ENCODE measurements around the gene FRMD3.

FRMD3 gene

GRCh38 chr9:83432877-83433550 is 105.2 kb downstream of the FRMD3 start:
- no peak for DNase-seq (ENCODE audit: low spot score)

- DNase-seq (ENCODE audit: low spot score) = peak; percentile 70
Measured at GRCh38 chr9:83432104-83432627, 106.0 kb downstream of the FRMD3 start.

- no peak for DNase-seq (ENCODE audit: low spot score)
Measured at GRCh38 chr9:83431101-83432060, 106.8 kb downstream of the FRMD3 start.

GRCh38 chr9:83430681-83431080 is 107.5 kb downstream of the FRMD3 start:
- DNase-seq (ENCODE audit: low spot score) = no peak

GRCh38 chr9:83429229-83429628 is 109.0 kb downstream of the FRMD3 start:
- no peak for DNase-seq (ENCODE audit: low spot score)

GRCh38 chr9:83425240-83425639 is 113.0 kb downstream of the FRMD3 start:
- DNase-seq (ENCODE audit: low spot score) = no peak

- no peak for DNase-seq (ENCODE audit: low spot score)
Measured at GRCh38 chr9:83424831-83425230, 113.4 kb downstream of the FRMD3 start.

- no peak for DNase-seq (ENCODE audit: low spot score)
Measured at GRCh38 chr9:83423815-83424707, 114.1 kb downstream of the FRMD3 start.

GRCh38 chr9:83422527-83422926 is 115.7 kb downstream of the FRMD3 start:
- DNase-seq (ENCODE audit: low spot score) = no peak

GRCh38 chr9:83420486-83420885 is 117.7 kb downstream of the FRMD3 start:
- no peak for DNase-seq (ENCODE audit: low spot score)

- no peak for DNase-seq (ENCODE audit: low spot score)
Measured at GRCh38 chr9:83419961-83420360, 118.2 kb downstream of the FRMD3 start.

- no peak for DNase-seq (ENCODE audit: low spot score)
Measured at GRCh38 chr9:83418283-83418682, 119.9 kb downstream of the FRMD3 start.

GRCh38 chr9:83413367-83413766 is 124.8 kb downstream of the FRMD3 start:
- no peak for DNase-seq (ENCODE audit: low spot score)

- DNase-seq (ENCODE audit: low spot score) = no peak
Measured at GRCh38 chr9:83410701-83411100, 127.5 kb downstream of the FRMD3 start.

GRCh38 chr9:83406921-83407320 is 131.3 kb downstream of the FRMD3 start:
- no peak for DNase-seq (ENCODE audit: low spot score)

GRCh38 chr9:83405759-83406158 is 132.4 kb downstream of the FRMD3 start:
- DNase-seq (ENCODE audit: low spot score) = no peak

- no peak for DNase-seq (ENCODE audit: low spot score)
Measured at GRCh38 chr9:83403527-83404238, 134.5 kb downstream of the FRMD3 start.

- no peak for DNase-seq (ENCODE audit: low spot score)
Measured at GRCh38 chr9:83401328-83401900, 136.8 kb downstream of the FRMD3 start.

- DNase-seq (ENCODE audit: low spot score) = no peak
Measured at GRCh38 chr9:83396813-83397212, 141.4 kb downstream of the FRMD3 start.

GRCh38 chr9:83396342-83396741 is 141.9 kb downstream of the FRMD3 start:
- DNase-seq (ENCODE audit: low spot score) = no peak

- no peak for DNase-seq (ENCODE audit: low spot score)
Measured at GRCh38 chr9:83392228-83392627, 146.0 kb downstream of the FRMD3 start.
